Tibial artery (tissue), 4 donors: ENCODE data around the gene ACOT4.
"Not testable (repeated sequence)": the region's sequence is repeated elsewhere in the genome, so short reads cannot be mapped to it uniquely, and the experiment has no call there.

Experiments
- DNase-seq, 2 donors: peaks; one replicate each; pipeline ENCODE4 v3.0.0-alpha.2; 2019
- H3K27ac ChIP-seq, 2 donors: fragments of 200-600 bp; sonication (generic) in 1 of 2; 1 replicate in 1 of 2; 2 replicates in 1 of 2; pipeline ENCODE4 v1.5.1; 2018 to 2019; ENCODE audit warnings: mild to moderate bottlenecking in 1 of 2
- H3K27me3 ChIP-seq, 2 donors: fragments of 200-600 bp; sonication (generic) in 1 of 2; one replicate each; pipeline versions ENCODE4 v1.5.1 to v1.6.0; 2016 to 2019
- H3K36me3 ChIP-seq, 3 donors: fragments of 200-600 bp; sonication (generic) in 2 of 3; one replicate each; pipeline ENCODE4 v1.5.1; 2016 to 2019; ENCODE audit warnings: mild to moderate bottlenecking in 2 of 3
- H3K4me1 ChIP-seq, 4 donors: fragments of 200-600 bp; sonication (generic) in 2 of 4; 1 replicate in 3 of 4; 2 replicates in 1 of 4; pipeline ENCODE4 v1.5.1; 2016 to 2019
- H3K4me3 ChIP-seq, 2 donors: fragments of 200-600 bp; sonication (generic) in 1 of 2; 1 replicate in 1 of 2; 2 replicates in 1 of 2; pipeline ENCODE4 v1.5.1; 2018 to 2019; ENCODE audit warnings: mild to moderate bottlenecking in 2 of 2
- H3K9me3 ChIP-seq, 3 donors: fragments of 200-600 bp; sonication (generic) in 1 of 3; one replicate each; pipeline ENCODE4 v1.5.1; 2016 to 2019
- intact Hi-C: fragments of 100-400 bp; cut with DNase I; formaldehyde crosslinking; loops from one replicate; pipeline ENCODE4 v1.15.0; 2023; ENCODE audit warnings: low total_unique reads
- TF ChIP-seq, protein P1 (sequence below), 2 experiments: fragments of 200-600 bp in 1 of 2; fragments of 450-650 bp in 1 of 2; IDR thresholded peaks; one replicate each; pipeline ENCODE4 v1.5.1; 2017 to 2019; ENCODE audit warnings: antibody characterized with exemption in 2 of 2, mild to moderate bottlenecking in 1 of 2, moderate library complexity in 1 of 2

The ACOT4 gene

GRCh38 chr14:73591690-73592449, at the start of gene ACOT4:
TSS of gene ACOT4 (plus strand) at chr14:73591873. CDS start at chr14:73591960, 87 bp downstream.
- Histone ChIP-seq H3K27me3 (no peaks in the 10 kb centered on the region), H3K4me3 (peak within 1 kb of the TSS; percentile 52 to 53), H3K36me3 (no peaks in the 10 kb centered on the region), H3K27ac (no peak within 1 kb of the TSS), H3K4me1 (peaks cover 0 to 12% (median 7%) of the 10 kb centered on the region in 4 donors), H3K9me3 (no peaks in the 10 kb centered on the region)
- TF ChIP-seq, protein P1, sequence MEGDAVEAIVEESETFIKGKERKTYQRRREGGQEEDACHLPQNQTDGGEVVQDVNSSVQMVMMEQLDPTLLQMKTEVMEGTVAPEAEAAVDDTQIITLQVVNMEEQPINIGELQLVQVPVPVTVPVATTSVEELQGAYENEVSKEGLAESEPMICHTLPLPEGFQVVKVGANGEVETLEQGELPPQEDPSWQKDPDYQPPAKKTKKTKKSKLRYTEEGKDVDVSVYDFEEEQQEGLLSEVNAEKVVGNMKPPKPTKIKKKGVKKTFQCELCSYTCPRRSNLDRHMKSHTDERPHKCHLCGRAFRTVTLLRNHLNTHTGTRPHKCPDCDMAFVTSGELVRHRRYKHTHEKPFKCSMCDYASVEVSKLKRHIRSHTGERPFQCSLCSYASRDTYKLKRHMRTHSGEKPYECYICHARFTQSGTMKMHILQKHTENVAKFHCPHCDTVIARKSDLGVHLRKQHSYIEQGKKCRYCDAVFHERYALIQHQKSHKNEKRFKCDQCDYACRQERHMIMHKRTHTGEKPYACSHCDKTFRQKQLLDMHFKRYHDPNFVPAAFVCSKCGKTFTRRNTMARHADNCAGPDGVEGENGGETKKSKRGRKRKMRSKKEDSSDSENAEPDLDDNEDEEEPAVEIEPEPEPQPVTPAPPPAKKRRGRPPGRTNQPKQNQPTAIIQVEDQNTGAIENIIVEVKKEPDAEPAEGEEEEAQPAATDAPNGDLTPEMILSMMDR (IDR thresholded peaks at IDR 0.05), result no peak
- no peak for DNase-seq
- intact Hi-C loops, result no loop called here

- H3K27me3 ChIP-seq, DNase-seq, H3K36me3 ChIP-seq, H3K9me3 ChIP-seq, H3K4me1 ChIP-seq, H3K4me3 ChIP-seq, intact Hi-C loops, H3K27ac ChIP-seq: not testable (repeated sequence)
Observed at GRCh38 chr14:73542961-73543360, 48.7 kb upstream of the ACOT4 start.

DNA sequence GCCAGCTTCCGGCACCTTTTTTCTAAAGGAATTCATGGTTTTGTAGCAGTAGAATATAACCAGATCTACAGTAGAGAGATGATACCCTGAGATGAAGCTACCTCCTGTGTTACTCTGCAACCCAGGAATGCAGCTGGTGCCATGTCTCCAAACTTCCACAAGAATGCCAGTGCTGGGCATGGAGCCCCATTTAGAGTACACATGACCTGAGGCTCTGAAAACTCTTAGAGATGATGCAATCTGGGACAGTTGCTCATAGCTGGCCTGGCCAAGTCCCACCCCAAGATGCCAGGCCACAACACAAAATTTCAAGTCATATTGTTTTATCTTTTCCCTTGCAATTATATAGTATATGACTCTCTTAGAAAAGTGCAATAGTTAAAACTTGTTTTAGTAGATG, 46.3 kb upstream of the ACOT4 start:
- H3K4me1 ChIP-seq, H3K27me3 ChIP-seq, intact Hi-C loops, H3K36me3 ChIP-seq, H3K27ac ChIP-seq, DNase-seq, H3K4me3 ChIP-seq, H3K9me3 ChIP-seq: not testable (repeated sequence)

DNA sequence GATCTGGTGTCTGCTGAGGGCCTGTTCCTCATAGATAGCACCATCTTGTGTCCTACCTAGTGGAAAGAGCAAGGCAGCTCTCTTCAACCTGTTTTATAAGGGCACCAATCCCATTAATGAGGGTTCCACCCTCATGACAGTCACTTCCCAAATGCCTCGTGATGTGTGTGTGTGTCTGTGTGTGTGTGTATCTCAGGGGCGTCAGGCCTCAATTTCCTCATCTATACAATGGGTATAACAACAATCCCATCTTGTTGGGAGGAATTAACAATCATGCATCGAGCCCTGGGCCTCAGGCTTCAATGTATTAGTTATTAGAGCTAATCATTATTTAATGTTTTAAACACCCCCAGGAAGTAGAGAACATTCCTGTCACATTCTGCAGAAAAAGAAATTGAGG, 42.6 kb upstream of the ACOT4 start:
- H3K9me3 ChIP-seq, intact Hi-C loops, H3K4me1 ChIP-seq, DNase-seq, H3K36me3 ChIP-seq, H3K27me3 ChIP-seq, H3K4me3 ChIP-seq, H3K27ac ChIP-seq: not testable (repeated sequence)

DNA sequence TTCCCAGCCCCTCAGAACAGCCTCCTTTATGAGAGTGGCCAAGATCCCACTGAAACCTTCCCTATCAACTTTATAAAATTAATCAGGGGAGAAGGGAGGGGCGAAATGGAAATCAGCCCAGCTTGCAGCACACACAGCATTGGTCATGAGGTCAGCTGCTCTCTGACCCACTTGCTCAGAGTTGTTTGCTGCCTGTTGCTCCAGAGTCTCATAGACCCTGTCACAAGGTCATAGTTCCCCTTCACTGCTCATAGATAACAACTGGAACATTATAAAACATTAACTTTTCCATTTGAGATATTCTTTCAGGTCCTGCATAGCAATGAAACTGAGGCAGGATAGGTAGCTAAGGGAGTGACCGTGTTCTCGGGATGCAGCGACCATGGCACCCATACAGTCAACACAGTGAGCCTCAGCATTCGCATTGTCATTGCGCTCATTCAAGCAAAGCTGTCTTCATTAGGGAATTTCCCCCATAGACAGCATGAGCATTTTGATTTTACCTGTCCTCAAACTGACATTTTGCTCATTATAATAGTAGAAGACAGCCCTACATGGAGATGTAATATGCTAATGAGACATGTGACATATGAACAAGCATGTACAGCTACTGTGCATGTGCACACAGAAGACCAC, 41.7 kb upstream of the ACOT4 start:
- H3K27me3 ChIP-seq, intact Hi-C loops, H3K4me1 ChIP-seq, H3K27ac ChIP-seq, H3K9me3 ChIP-seq, H3K36me3 ChIP-seq, H3K4me3 ChIP-seq, DNase-seq: not testable (repeated sequence)

- Histone ChIP-seq H3K4me1 (no peaks in the 10 kb centered on the region), H3K27ac (no peak overlapping the region), H3K9me3 (no peaks in the 10 kb centered on the region), H3K4me3 (no peak overlapping the region), H3K36me3 (no peaks in the 10 kb centered on the region), H3K27me3 (no peaks in the 10 kb centered on the region)
- intact Hi-C loops, result no loop called here
- TF ChIP-seq, protein P1 (IDR thresholded peaks at IDR 0.05), result no peak
- no peak for DNase-seq
Observed at GRCh38 chr14:73553845-73554244, 37.8 kb upstream of the ACOT4 start.

GRCh38 chr14:73557201-73557600, 34.5 kb upstream of the ACOT4 start:
- H3K4me3 ChIP-seq, H3K4me1 ChIP-seq, H3K36me3 ChIP-seq, H3K27me3 ChIP-seq, H3K9me3 ChIP-seq, H3K27ac ChIP-seq, DNase-seq, intact Hi-C loops: not testable (repeated sequence)

- H3K36me3 ChIP-seq, H3K4me1 ChIP-seq, DNase-seq, H3K4me3 ChIP-seq, H3K27ac ChIP-seq, H3K27me3 ChIP-seq, H3K9me3 ChIP-seq, intact Hi-C loops: not testable (repeated sequence)
Observed at GRCh38 chr14:73558238-73558637, 33.4 kb upstream of the ACOT4 start.

DNA sequence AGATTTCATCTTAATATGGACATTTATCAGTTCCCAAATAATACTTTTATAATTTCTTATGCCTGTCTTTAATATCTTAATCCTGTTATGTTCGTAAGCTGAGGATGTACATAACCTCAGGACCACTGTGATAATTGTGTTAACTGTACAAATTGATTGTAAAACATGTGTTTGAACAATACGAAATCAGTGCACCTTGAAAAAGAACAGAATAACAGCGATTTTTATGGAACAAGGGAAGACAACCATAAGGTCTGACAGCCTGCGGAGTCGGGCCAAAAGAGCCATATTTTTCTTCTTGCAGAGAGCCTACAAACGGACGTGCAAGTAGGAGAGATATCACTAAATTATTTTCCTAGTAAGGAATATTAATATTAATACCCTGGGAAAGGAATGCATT, 29.4 kb upstream of the ACOT4 start:
- peaks cover 0 to 12% (median 6%) of the 10 kb centered on the region in 4 donors for H3K4me1 ChIP-seq
- intact Hi-C loops, DNase-seq, H3K27me3 ChIP-seq, H3K4me3 ChIP-seq, H3K27ac ChIP-seq, H3K36me3 ChIP-seq, H3K9me3 ChIP-seq: not testable (repeated sequence)

GRCh38 chr14:73562696-73563095, 29.0 kb upstream of the ACOT4 start:
- peaks cover 0 to 16% (median 8%) of the 10 kb centered on the region in 4 donors for H3K4me1 ChIP-seq
- H3K27ac ChIP-seq, intact Hi-C loops, H3K9me3 ChIP-seq, H3K4me3 ChIP-seq, H3K27me3 ChIP-seq, H3K36me3 ChIP-seq, DNase-seq: not testable (repeated sequence)

- H3K27ac ChIP-seq, H3K27me3 ChIP-seq, H3K9me3 ChIP-seq, H3K4me3 ChIP-seq, intact Hi-C loops, DNase-seq, H3K36me3 ChIP-seq: not testable (repeated sequence)
- peaks cover 0 to 36% (median 15%) of the 10 kb centered on the region in 4 donors for H3K4me1 ChIP-seq
Observed at GRCh38 chr14:73566431-73566830, 25.2 kb upstream of the ACOT4 start.

DNA sequence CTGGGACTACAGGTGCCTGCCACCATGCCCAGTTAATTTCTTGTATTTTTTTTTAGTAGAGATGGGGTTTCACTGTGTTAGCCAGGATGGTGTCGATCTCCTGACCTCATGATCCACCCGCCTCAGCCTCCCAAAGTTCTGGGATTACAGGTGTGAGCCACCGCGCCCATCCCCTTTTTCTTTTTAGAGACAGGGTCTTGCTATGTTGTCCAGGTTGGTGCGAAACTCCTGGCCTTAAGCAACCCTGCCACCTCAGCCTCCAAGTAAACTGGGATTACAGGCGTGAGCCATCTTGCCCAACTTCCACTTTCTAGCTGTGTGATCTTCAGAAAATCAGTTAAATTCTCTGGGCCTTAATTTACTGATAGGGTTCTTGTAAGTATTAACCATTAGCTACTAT, 24.7 kb upstream of the ACOT4 start:
- intact Hi-C loops, H3K9me3 ChIP-seq, DNase-seq, H3K36me3 ChIP-seq, H3K27me3 ChIP-seq, H3K4me3 ChIP-seq: not testable (repeated sequence)
- peak overlapping the region in 1 of 2 donors; percentile 99 for H3K27ac ChIP-seq
- peaks cover 0 to 36% (median 15%) of the 10 kb centered on the region in 4 donors for H3K4me1 ChIP-seq
